SK-N-MC (cell line): ENCODE measurements around the gene FANCI.

Source experiments
- EZH2 ChIP-seq: fragments of 200-600 bp; sonication (generic); IDR thresholded peaks from one replicate; pipeline ENCODE4 v1.6.1; 2017; ENCODE audit warnings: antibody characterized with exemption
- FOXP2 ChIP-seq: optimal IDR thresholded peaks from 2 replicates; pipeline ENCODE3; 2011; ENCODE audit warnings: mild to moderate bottlenecking, moderate library complexity; ENCODE audit not compliant: insufficient read depth; ENCODE audit errors: extremely low read length, control extremely low read depth
- POLR2AphosphoS5 ChIP-seq: IDR thresholded peaks from 2 replicates; pipeline ENCODE4 v1.6.1; 2012; ENCODE audit warnings: mild to moderate bottlenecking, low read depth, low read length, borderline replicate concordance

DNA sequence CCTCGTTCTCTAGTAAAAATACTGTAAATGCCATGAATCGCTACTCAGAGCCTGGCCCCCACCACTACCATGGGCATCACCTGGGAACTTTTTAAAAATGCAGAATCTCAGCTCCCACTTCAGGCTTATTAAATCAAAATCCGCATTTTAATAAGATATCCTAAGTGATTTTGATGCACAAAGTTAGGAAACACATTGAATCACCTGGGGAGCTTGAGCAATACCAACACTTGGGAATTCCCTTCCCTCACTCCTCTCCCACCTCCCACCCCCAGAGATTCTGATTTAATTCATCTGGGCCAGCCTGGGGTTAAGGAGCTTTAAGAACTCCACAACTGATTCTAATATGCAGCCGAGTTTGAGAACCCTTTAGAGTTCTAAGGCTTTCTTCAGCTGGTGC is 49.2 kb upstream of the FANCI start:
- no peak for TF ChIP-seq EZH2
- TF ChIP-seq POLR2AphosphoS5 = no peak
- TF ChIP-seq FOXP2 = no peak
